Loucy (cell line): Measurements from ENCODE around the gene CCDC90B.

Experiments used
- H2AFZ ChIP-seq: fragments of 200-600 bp; sonication (generic); 2 replicates; pipeline ENCODE4 v1.6.0; 2016; ENCODE audit warnings: antibody characterized with exemption, mild to moderate bottlenecking, low read length, moderate library complexity
- H3F3A ChIP-seq: fragments of 200-600 bp; 2 replicates; pipeline ENCODE4 v1.6.0; 2016; ENCODE audit warnings: antibody characterized with exemption, low read depth, mild to moderate bottlenecking
- H3K27me3 ChIP-seq: fragments of 200-600 bp; sonication (generic); 2 replicates; pipeline ENCODE4 v1.6.1; 2014; ENCODE audit warnings: low read length, mild to moderate bottlenecking; ENCODE audit not compliant: insufficient read depth, poor library complexity, severe bottlenecking
- H3K36me3 ChIP-seq: fragments of 200-600 bp; sonication (generic); 2 replicates; pipeline ENCODE4 v1.6.1; 2016; ENCODE audit warnings: low read length; ENCODE audit not compliant: insufficient read depth
- H3K4me1 ChIP-seq: fragments of 200-600 bp; sonication (generic); 2 replicates; pipeline ENCODE4 v1.5.1; 2014; ENCODE audit warnings: low read length, mild to moderate bottlenecking; ENCODE audit not compliant: insufficient read depth, poor library complexity, severe bottlenecking
- H3K4me2 ChIP-seq: fragments of 200-600 bp; sonication (generic); 2 replicates; pipeline ENCODE4 v1.6.0; 2014; ENCODE audit warnings: antibody characterized with exemption, low read length, low read depth, mild to moderate bottlenecking; ENCODE audit not compliant: poor library complexity, severe bottlenecking
- H3K4me3 ChIP-seq: fragments of 200-600 bp; sonication (generic); 2 replicates; pipeline ENCODE4 v1.5.1; 2014; ENCODE audit warnings: low read length, mild to moderate bottlenecking, mixed read lengths; ENCODE audit not compliant: poor library complexity, severe bottlenecking
- H3K79me2 ChIP-seq: fragments of 200-600 bp; sonication (generic); 2 replicates; pipeline ENCODE4 v1.6.1; 2014; ENCODE audit warnings: low read length; ENCODE audit not compliant: insufficient read depth
- H3K9ac ChIP-seq: fragments of 200-600 bp; sonication (generic); 2 replicates; pipeline ENCODE4 v1.6.0; 2014; ENCODE audit warnings: mild to moderate bottlenecking, low read depth, low read length, moderate library complexity; ENCODE audit not compliant: poor library complexity, severe bottlenecking
- H3K9me2 ChIP-seq: fragments of 200-600 bp; sonication (generic); replicated peaks from 2 replicates; pipeline ENCODE4 v1.6.1; 2016; ENCODE audit warnings: low read depth, low read length, mixed read lengths
- H3K9me3 ChIP-seq: fragments of 200-600 bp; sonication (generic); 2 replicates; pipeline ENCODE4 v1.6.1; 2014; ENCODE audit warnings: mild to moderate bottlenecking, antibody characterized with exemption, low read length, low read depth; ENCODE audit not compliant: insufficient read depth
- H4K20me1 ChIP-seq: fragments of 200-600 bp; sonication (generic); 2 replicates; pipeline ENCODE4 v1.6.0; 2014; ENCODE audit warnings: antibody characterized with exemption, low read length, mild to moderate bottlenecking; ENCODE audit not compliant: insufficient read depth, poor library complexity, severe bottlenecking
- EZH2phosphoT487 ChIP-seq: fragments of 200-600 bp; IDR thresholded peaks from 2 replicates; pipeline ENCODE4 v1.6.1; 2018; ENCODE audit warnings: antibody characterized with exemption, mild to moderate bottlenecking, moderate library complexity, borderline replicate concordance
- TF ChIP-seq, protein P1 (sequence below): fragments of 200-600 bp; sonication (generic); conservative IDR thresholded peaks from 2 replicates; pipeline ENCODE4 v1.5.1; 2014; ENCODE audit warnings: mild to moderate bottlenecking, antibody characterized with exemption, low read length

Gene CCDC90B

DNA sequence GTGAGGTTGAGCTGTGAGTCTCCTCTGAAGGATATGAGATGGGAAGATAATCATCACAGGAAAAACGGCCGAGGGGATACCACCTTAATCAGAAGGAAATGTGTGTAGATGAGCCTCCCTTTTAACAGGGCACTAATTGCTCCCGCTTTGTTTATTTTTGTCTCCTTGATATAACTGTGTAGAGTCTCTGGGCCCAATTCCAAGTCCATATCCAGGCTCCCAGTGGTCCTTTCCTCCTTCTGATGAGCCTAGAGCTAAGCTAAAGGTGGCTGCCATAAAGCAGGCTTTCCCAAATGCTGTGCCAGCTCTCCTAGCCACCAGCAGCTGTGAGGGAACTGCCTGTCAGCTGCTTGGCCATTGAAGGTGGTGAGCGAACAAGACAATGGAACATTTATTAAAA is 17.1 kb upstream of the CCDC90B start:
- H4K20me1 ChIP-seq: no peaks in the 10 kb centered on the region
- no peaks in the 10 kb centered on the region for H3K36me3 ChIP-seq
- H3K4me2 ChIP-seq: no peak overlapping the region

DNA sequence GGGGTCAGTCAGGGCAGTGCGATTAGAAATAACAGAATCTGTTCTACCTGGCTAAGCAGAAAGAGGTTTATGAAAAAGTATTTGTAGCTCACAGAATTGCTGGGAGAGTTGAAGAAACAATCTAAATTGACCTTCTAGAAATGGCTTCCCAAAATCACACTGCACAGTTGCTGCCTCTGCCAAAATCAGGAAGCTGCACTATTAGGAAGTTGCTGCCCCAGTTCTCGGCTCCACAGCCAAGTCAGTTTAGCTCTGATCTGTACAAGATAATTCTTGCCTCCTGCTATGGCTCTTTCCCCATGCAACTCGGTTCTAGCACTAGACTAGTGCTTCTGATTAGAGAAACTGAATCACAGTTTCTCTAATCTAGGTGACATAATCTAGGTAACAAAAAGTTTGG is 16.0 kb upstream of the CCDC90B start:
- TF ChIP-seq, protein P1, sequence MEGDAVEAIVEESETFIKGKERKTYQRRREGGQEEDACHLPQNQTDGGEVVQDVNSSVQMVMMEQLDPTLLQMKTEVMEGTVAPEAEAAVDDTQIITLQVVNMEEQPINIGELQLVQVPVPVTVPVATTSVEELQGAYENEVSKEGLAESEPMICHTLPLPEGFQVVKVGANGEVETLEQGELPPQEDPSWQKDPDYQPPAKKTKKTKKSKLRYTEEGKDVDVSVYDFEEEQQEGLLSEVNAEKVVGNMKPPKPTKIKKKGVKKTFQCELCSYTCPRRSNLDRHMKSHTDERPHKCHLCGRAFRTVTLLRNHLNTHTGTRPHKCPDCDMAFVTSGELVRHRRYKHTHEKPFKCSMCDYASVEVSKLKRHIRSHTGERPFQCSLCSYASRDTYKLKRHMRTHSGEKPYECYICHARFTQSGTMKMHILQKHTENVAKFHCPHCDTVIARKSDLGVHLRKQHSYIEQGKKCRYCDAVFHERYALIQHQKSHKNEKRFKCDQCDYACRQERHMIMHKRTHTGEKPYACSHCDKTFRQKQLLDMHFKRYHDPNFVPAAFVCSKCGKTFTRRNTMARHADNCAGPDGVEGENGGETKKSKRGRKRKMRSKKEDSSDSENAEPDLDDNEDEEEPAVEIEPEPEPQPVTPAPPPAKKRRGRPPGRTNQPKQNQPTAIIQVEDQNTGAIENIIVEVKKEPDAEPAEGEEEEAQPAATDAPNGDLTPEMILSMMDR: no peak
- TF ChIP-seq EZH2phosphoT487: no peak
- Histone ChIP-seq H3K4me3 (no peak overlapping the region), H3K9me2 (no peaks in the 10 kb centered on the region), H3K4me2 (no peak overlapping the region), H3F3A (no peaks in the 10 kb centered on the region), H4K20me1 (no peaks in the 10 kb centered on the region), H3K27me3 (no peaks in the 10 kb centered on the region), H3K9me3 (no peaks in the 10 kb centered on the region), H3K9ac (no peak overlapping the region), H3K79me2 (no peaks in the 10 kb centered on the region), H3K4me1 (no peaks in the 10 kb centered on the region), H3K36me3 (no peaks in the 10 kb centered on the region), H2AFZ (no peak overlapping the region)

More for the DNA sequence above, 17.1 kb upstream of the CCDC90B start:
- H2AFZ ChIP-seq: no peak overlapping the region
- no peak overlapping the region for H3K9ac ChIP-seq
- no peaks in the 10 kb centered on the region for H3K9me2 ChIP-seq
- no peak for TF ChIP-seq EZH2phosphoT487
- TF ChIP-seq, protein P1: no peak
- H3K27me3 ChIP-seq: no peaks in the 10 kb centered on the region
- H3K4me1 ChIP-seq: no peaks in the 10 kb centered on the region
- no peaks in the 10 kb centered on the region for H3K9me3 ChIP-seq
- H3K4me3 ChIP-seq: no peak overlapping the region
- no peaks in the 10 kb centered on the region for H3K79me2 ChIP-seq
- H3F3A ChIP-seq: no peaks in the 10 kb centered on the region

DNA sequence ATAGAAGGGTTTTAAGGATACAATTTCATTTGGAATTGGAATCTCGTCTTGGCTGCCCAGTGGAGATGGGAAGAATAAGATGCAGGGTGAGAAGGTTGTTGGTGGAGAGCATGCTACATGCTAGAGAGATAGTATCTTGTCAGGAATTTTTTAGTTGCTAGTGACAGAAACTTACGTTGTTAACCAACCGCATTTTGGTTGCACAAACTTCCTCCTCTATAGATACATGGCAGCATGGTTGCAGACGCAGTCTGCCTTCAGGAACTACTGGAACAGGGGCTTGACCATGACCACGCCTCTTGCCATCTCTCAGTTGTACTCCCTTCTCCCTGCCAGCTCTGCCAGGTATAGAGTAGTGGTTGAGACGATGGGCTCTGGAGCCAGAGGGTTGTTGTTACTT is 13.5 kb upstream of the CCDC90B start:
- Histone ChIP-seq H3K27me3 (no peaks in the 10 kb centered on the region), H3K4me1 (no peaks in the 10 kb centered on the region), H3K79me2 (no peaks in the 10 kb centered on the region), H3K9me2 (no peaks in the 10 kb centered on the region), H3K4me2 (no peak overlapping the region), H2AFZ (no peak overlapping the region), H3F3A (no peaks in the 10 kb centered on the region), H4K20me1 (no peaks in the 10 kb centered on the region), H3K36me3 (no peaks in the 10 kb centered on the region), H3K9ac (no peak overlapping the region), H3K4me3 (no peak overlapping the region), H3K9me3 (no peaks in the 10 kb centered on the region)
- TF ChIP-seq EZH2phosphoT487: no peak

DNA sequence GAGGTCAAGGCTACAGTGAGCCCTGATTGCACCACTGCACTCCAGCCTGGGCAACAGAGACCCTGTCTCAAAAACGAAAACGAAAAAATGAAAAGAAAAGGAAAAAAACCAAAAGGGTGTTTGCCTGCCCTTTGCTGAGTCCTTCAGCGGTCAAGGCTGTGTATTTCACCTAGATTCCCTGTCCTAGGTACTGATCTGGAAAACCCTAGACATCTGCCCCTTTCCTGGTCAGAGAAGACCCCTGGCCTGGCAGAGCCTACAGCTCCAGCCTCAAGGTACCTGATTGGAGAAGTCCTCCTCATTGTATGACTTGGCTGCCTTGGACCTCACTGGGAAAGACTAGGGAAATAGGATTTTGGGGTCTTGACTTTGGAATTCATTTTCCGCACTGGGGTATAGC is 8.0 kb upstream of the CCDC90B start:
- TF ChIP-seq, protein P1: no peak
- no peak for TF ChIP-seq EZH2phosphoT487
- Histone ChIP-seq H3K9ac (no peak overlapping the region), H3K27me3 (no peaks in the 10 kb centered on the region), H3K9me3 (no peaks in the 10 kb centered on the region), H3K4me3 (no peak overlapping the region), H3K9me2 (no peaks in the 10 kb centered on the region), H3K4me2 (no peak overlapping the region), H3K4me1 (peaks cover 4% of the 10 kb centered on the region), H3K36me3 (no peaks in the 10 kb centered on the region), H3F3A (no peaks in the 10 kb centered on the region), H3K79me2 (no peaks in the 10 kb centered on the region), H4K20me1 (no peaks in the 10 kb centered on the region), H2AFZ (no peak overlapping the region)
